Stimulated activated memory B cell treated with anti-CD40 and anti-IgM and Interleukin-4, amounts not matched to agents 10 μg/mL and 1 μg/mL and 100 μg/mL, for 72 hours (primary cell): ENCODE measurements around the gene SETD2.
"Not testable (repeated sequence)": the region's sequence is repeated elsewhere in the genome, so short reads cannot be mapped to it uniquely, and the experiment has no call there.

Source experiments
- ATAC-seq: fragments of 150-1000 bp; cut with Tn5 transposase; 2 replicates; pipeline ENCODE4 v1.10.0; 2021
- H3K27ac Mint-ChIP-seq: one replicate; pipeline ENCODE4 v1.8.0; 2022; ENCODE audit warnings: mild to moderate bottlenecking, mixed read lengths
- H3K27me3 Mint-ChIP-seq: one replicate; pipeline ENCODE4 v1.8.0; 2022; ENCODE audit warnings: mixed read lengths
- H3K36me3 Mint-ChIP-seq: one replicate; pipeline ENCODE4 v1.8.0; 2022; ENCODE audit warnings: mixed read lengths
- H3K4me1 Mint-ChIP-seq: one replicate; pipeline ENCODE4 v1.8.0; 2022; ENCODE audit warnings: mixed read lengths
- H3K4me3 Mint-ChIP-seq: one replicate; pipeline ENCODE4 v1.8.0; 2022; ENCODE audit warnings: mild to moderate bottlenecking, moderate library complexity, mixed read lengths
- H3K9me3 Mint-ChIP-seq: one replicate; pipeline ENCODE4 v1.8.0; 2022; ENCODE audit warnings: mixed read lengths

Gene SETD2

GRCh38 chr3:47164007-47164881 lies at the start of gene SETD2:
Gene SETD2, minus strand, starts transcription at chr3:47164113. Its CDS starts 189 bp downstream, at chr3:47163924.
- Mint-ChIP-seq H3K36me3 (peaks cover 8% of the 10 kb centered on the region), H3K27me3 (no peaks in the 10 kb centered on the region), H3K4me3 (peak within 1 kb of the TSS; percentile 87), H3K9me3 (no peaks in the 10 kb centered on the region), H3K27ac (peak within 1 kb of the TSS; percentile 87), H3K4me1 (peaks cover 49% of the 10 kb centered on the region)
- peak; percentile 96 for ATAC-seq

- Mint-ChIP-seq H3K27me3 (no peaks in the 10 kb centered on the region), H3K4me3 (no peak overlapping the region), H3K4me1 (no peaks in the 10 kb centered on the region), H3K27ac (no peak overlapping the region), H3K9me3 (no peaks in the 10 kb centered on the region), H3K36me3 (no peaks in the 10 kb centered on the region)
- ATAC-seq, result no peak
Measured at GRCh38 chr3:47210863-47211405, 47.0 kb upstream of the SETD2 start.

GRCh38 chr3:47206022-47206421 lies 42.1 kb upstream of the SETD2 start:
- not testable (repeated sequence) for H3K9me3 Mint-ChIP-seq, H3K27me3 Mint-ChIP-seq, H3K27ac Mint-ChIP-seq, H3K4me3 Mint-ChIP-seq, H3K4me1 Mint-ChIP-seq, H3K36me3 Mint-ChIP-seq, ATAC-seq

- H3K4me3 Mint-ChIP-seq, result no peak overlapping the region
- H3K9me3 Mint-ChIP-seq, result no peaks in the 10 kb centered on the region
- no peaks in the 10 kb centered on the region for H3K4me1 Mint-ChIP-seq
- no peak overlapping the region for H3K27ac Mint-ChIP-seq
- H3K36me3 Mint-ChIP-seq, result no peaks in the 10 kb centered on the region
- no peaks in the 10 kb centered on the region for H3K27me3 Mint-ChIP-seq
- ATAC-seq, result no peak
Measured at GRCh38 chr3:47204875-47205274, 41.0 kb upstream of the SETD2 start.

- Mint-ChIP-seq H3K4me1 (no peaks in the 10 kb centered on the region), H3K4me3 (no peak overlapping the region), H3K27me3 (no peaks in the 10 kb centered on the region), H3K36me3 (no peaks in the 10 kb centered on the region), H3K9me3 (no peaks in the 10 kb centered on the region), H3K27ac (no peak overlapping the region)
- no peak for ATAC-seq
Measured at GRCh38 chr3:47202542-47202941, 38.6 kb upstream of the SETD2 start.

- Mint-ChIP-seq H3K27me3 (no peaks in the 10 kb centered on the region), H3K36me3 (peaks cover 6% of the 10 kb centered on the region), H3K27ac (no peak overlapping the region), H3K4me3 (no peak overlapping the region), H3K4me1 (no peaks in the 10 kb centered on the region), H3K9me3 (no peaks in the 10 kb centered on the region)
- no peak for ATAC-seq
Measured at GRCh38 chr3:47197287-47197686, 33.4 kb upstream of the SETD2 start.

- H3K27ac Mint-ChIP-seq, result no peak overlapping the region
Measured at GRCh38 chr3:47194994-47195393, 31.1 kb upstream of the SETD2 start.

GRCh38 chr3:47193871-47194859 lies 30.3 kb upstream of the SETD2 start:
- ATAC-seq, result no peak
- Mint-ChIP-seq H3K4me3 (no peak overlapping the region), H3K9me3 (no peaks in the 10 kb centered on the region), H3K36me3 (peaks cover 6% of the 10 kb centered on the region), H3K27ac (no peak overlapping the region), H3K4me1 (no peaks in the 10 kb centered on the region), H3K27me3 (no peaks in the 10 kb centered on the region)

More at GRCh38 chr3:47194994-47195393, 31.1 kb upstream of the SETD2 start:
- Mint-ChIP-seq H3K4me1 (no peaks in the 10 kb centered on the region), H3K36me3 (peaks cover 6% of the 10 kb centered on the region), H3K4me3 (no peak overlapping the region), H3K27me3 (no peaks in the 10 kb centered on the region), H3K9me3 (no peaks in the 10 kb centered on the region)
- ATAC-seq, result no peak

- no peak for ATAC-seq
Measured at GRCh38 chr3:47186285-47186684, 22.4 kb upstream of the SETD2 start.

GRCh38 chr3:47181685-47182084 lies 17.8 kb upstream of the SETD2 start:
- H3K36me3 Mint-ChIP-seq, H3K27me3 Mint-ChIP-seq, H3K4me1 Mint-ChIP-seq, H3K27ac Mint-ChIP-seq, H3K4me3 Mint-ChIP-seq, H3K9me3 Mint-ChIP-seq, ATAC-seq: not testable (repeated sequence)

More at GRCh38 chr3:47186285-47186684, 22.4 kb upstream of the SETD2 start:
- Mint-ChIP-seq H3K27ac (no peak overlapping the region), H3K4me1 (no peaks in the 10 kb centered on the region), H3K36me3 (no peaks in the 10 kb centered on the region), H3K27me3 (no peaks in the 10 kb centered on the region), H3K9me3 (no peaks in the 10 kb centered on the region), H3K4me3 (no peak overlapping the region)

GRCh38 chr3:47180011-47180410 lies 16.1 kb upstream of the SETD2 start:
- H3K36me3 Mint-ChIP-seq, H3K9me3 Mint-ChIP-seq, H3K4me3 Mint-ChIP-seq, H3K27ac Mint-ChIP-seq, ATAC-seq, H3K27me3 Mint-ChIP-seq: not testable (repeated sequence)
- H3K4me1 Mint-ChIP-seq, result peaks cover 12% of the 10 kb centered on the region

- no peaks in the 10 kb centered on the region for H3K9me3 Mint-ChIP-seq
- H3K36me3 Mint-ChIP-seq, result no peaks in the 10 kb centered on the region
- no peak for ATAC-seq
- H3K27me3 Mint-ChIP-seq, result no peaks in the 10 kb centered on the region
- no peak overlapping the region for H3K27ac Mint-ChIP-seq
- peaks cover 16% of the 10 kb centered on the region for H3K4me1 Mint-ChIP-seq
- no peak overlapping the region for H3K4me3 Mint-ChIP-seq
Measured at GRCh38 chr3:47176582-47176981, 12.7 kb upstream of the SETD2 start.

GRCh38 chr3:47163169-47164006 lies 525 bp downstream of the SETD2 start:
- Mint-ChIP-seq H3K4me1 (peaks cover 56% of the 10 kb centered on the region), H3K9me3 (no peaks in the 10 kb centered on the region), H3K27me3 (no peaks in the 10 kb centered on the region), H3K4me3 (peak overlapping the region; percentile 87), H3K27ac (peak overlapping the region; percentile 87), H3K36me3 (peaks cover 8% of the 10 kb centered on the region)
- peak; percentile 62 for ATAC-seq

- Mint-ChIP-seq H3K27me3 (no peaks in the 10 kb centered on the region), H3K4me3 (peak overlapping the region; percentile 85), H3K4me1 (peaks cover 62% of the 10 kb centered on the region), H3K9me3 (no peaks in the 10 kb centered on the region), H3K36me3 (peaks cover 8% of the 10 kb centered on the region), H3K27ac (peak overlapping the region; percentile 87)
- ATAC-seq, result no peak
Measured at GRCh38 chr3:47162697-47163168, 1.2 kb downstream of the SETD2 start.
